Epithelial cell of umbilical artery (primary cell): Measurements from ENCODE around the gene DLD. TPM values are rescaled to one million over a fixed set of nuclear protein-coding genes. Genes with fewer than 3 reads are reported as not detected.

Source experiments
- total RNA-seq: library from RNA; depleted of rRNA; stranded (reverse); fragments of >200 nt; gene quantifications from 2 replicates; pipeline ENCODE4 v1.2.3, GENCODE V29; 2014

DLD gene, protein sequence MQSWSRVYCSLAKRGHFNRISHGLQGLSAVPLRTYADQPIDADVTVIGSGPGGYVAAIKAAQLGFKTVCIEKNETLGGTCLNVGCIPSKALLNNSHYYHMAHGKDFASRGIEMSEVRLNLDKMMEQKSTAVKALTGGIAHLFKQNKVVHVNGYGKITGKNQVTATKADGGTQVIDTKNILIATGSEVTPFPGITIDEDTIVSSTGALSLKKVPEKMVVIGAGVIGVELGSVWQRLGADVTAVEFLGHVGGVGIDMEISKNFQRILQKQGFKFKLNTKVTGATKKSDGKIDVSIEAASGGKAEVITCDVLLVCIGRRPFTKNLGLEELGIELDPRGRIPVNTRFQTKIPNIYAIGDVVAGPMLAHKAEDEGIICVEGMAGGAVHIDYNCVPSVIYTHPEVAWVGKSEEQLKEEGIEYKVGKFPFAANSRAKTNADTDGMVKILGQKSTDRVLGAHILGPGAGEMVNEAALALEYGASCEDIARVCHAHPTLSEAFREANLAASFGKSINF
- 57.2 and 359 TPM in 2 replicates for total RNA-seq

DNA sequence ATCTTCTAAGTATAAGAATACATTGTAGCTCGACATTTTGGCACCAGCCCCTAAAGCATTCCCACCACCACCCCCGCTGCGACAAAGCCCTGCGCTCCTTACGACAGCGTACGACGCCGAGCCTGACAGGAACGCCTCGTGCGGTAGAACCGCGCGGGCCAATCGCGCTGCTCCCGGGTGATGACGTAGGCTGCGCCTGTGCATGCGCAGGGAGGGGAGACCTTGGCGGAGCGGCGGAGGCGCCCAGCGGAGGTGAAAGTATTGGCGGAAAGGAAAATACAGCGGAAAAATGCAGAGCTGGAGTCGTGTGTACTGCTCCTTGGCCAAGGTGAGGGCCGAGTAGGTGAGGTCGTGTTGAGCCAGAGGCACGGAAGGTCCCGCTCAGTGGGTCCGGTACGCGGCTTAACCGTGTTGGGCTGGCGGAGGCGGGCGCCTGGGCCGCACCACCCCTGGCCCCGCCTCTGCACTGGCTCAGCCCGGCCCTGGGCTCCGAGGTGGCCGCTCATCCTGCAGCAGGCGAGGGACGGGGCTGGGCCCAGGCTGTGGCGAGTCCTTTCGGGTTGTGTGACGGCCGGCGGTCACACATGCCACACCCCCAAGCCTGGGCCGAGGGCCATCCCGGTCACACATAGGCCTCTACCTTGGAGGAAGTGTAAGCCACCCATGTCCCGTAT lies at the start of gene DLD:
Gene DLD, plus strand, starts transcription at position 222 of the 674 bp plus-strand sequence. Its CDS starts 68 bp downstream, at position 290.

Other genes with a start within 250 kb of the DLD start
- 0.15 and 0.65 TPM in 2 replicates for gene SLC26A4, start 230.4 kb upstream of the DLD start, total RNA-seq
- 20.1 TPM in 2 replicates for gene CBLL1, start 147.0 kb upstream of the DLD start, total RNA-seq
- not detected in 2 replicates for gene SLC26A3, start 88.0 kb upstream of the DLD start, total RNA-seq
- 442 and 619 TPM in 2 replicates for gene LAMB1, start 112.0 kb downstream of the DLD start, total RNA-seq
- gene LAMB4, start 239.2 kb downstream of the DLD start, total RNA-seq = 0.15 and 0.32 TPM in 2 replicates